Activated T-cell treated with anti-CD3 and anti-CD28 coated beads, Interleukin-2, amount 50 U/mL, for 72 hours (primary cell): ENCODE measurements around the gene TNFRSF13B. TPM values are rescaled to one million over a fixed set of nuclear protein-coding genes. Genes with fewer than 3 reads are reported as not detected.
"Not testable (repeated sequence)": the region's sequence is repeated elsewhere in the genome, so short reads cannot be mapped to it uniquely, and the experiment has no call there.

Experiments used
- ATAC-seq, 2 donors: fragments of 150-1000 bp; cut with Tn5 transposase; replicated peaks in 1 of 2; 2 replicates each; pipeline ENCODE4 v1.10.0; 2021; ENCODE audit warnings: moderate library complexity in 2 of 2, mild to moderate bottlenecking in 1 of 2
- DNase-seq, 2 donors: peaks; one replicate each; pipeline ENCODE4 v3.0.0; 2021 to 2022; ENCODE audit warnings: mixed read lengths in 1 of 2
- H3K27ac Mint-ChIP-seq: one replicate; pipeline ENCODE4 v1.8.0; 2022; ENCODE audit warnings: mild to moderate bottlenecking, moderate library complexity, mixed read lengths
- H3K27me3 Mint-ChIP-seq: one replicate; pipeline ENCODE4 v1.8.0; 2022; ENCODE audit warnings: low read depth, mixed read lengths
- H3K36me3 Mint-ChIP-seq, 2 donors: one replicate each; pipeline ENCODE4 v1.8.0; 2022; ENCODE audit warnings: mixed read lengths in 2 of 2, mild to moderate bottlenecking in 1 of 2; ENCODE audit not compliant: insufficient read depth in 2 of 2
- H3K4me1 Mint-ChIP-seq: one replicate; pipeline ENCODE4 v1.8.0; 2022; ENCODE audit warnings: low read depth, mixed read lengths
- H3K4me3 Mint-ChIP-seq, 2 donors: one replicate each; pipeline ENCODE4 v1.8.0; 2022; ENCODE audit warnings: mild to moderate bottlenecking in 2 of 2, mixed read lengths in 2 of 2, moderate library complexity in 2 of 2
- H3K9me3 Mint-ChIP-seq, 2 donors: one replicate each; pipeline ENCODE4 v1.8.0; 2022; ENCODE audit warnings: mixed read lengths in 2 of 2
- total RNA-seq, 2 donors: library from RNA; stranded (reverse); gene quantifications; one replicate each; pipeline ENCODE4 v1.2.3, GENCODE V29; 2022

TNFRSF13B gene
- total RNA-seq, 2 donors from 2014 or later = not detected

DNA sequence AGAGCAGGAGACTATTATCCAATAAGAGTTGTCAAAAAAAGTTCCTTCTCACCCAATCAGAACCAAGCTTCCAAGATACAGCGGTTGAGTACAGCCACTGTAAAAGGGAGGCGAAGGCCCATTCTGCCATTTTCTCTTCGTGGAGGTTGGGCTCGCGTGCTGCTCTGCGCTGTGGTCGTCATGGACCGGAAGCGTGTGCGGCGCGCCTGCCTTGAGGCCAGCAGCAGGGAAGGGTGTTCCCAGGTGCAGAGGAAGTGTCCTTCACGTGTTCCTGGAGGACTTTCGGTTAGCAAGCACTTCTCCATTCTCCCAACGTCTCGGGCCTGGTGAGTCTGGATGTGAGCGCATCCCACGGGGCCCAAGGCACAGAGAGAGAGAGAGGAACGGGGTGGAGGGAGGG lies 78.4 kb downstream of the TNFRSF13B start:
- not testable (repeated sequence) for H3K4me3 Mint-ChIP-seq, H3K4me1 Mint-ChIP-seq, H3K27ac Mint-ChIP-seq, H3K9me3 Mint-ChIP-seq, H3K27me3 Mint-ChIP-seq, H3K36me3 Mint-ChIP-seq, DNase-seq, ATAC-seq

- H3K9me3 Mint-ChIP-seq, DNase-seq, H3K4me3 Mint-ChIP-seq, H3K4me1 Mint-ChIP-seq, H3K27me3 Mint-ChIP-seq, H3K36me3 Mint-ChIP-seq, ATAC-seq, H3K27ac Mint-ChIP-seq: not testable (repeated sequence)
Measured at GRCh38 chr17:16892876-16893454, 79.0 kb downstream of the TNFRSF13B start.

DNA sequence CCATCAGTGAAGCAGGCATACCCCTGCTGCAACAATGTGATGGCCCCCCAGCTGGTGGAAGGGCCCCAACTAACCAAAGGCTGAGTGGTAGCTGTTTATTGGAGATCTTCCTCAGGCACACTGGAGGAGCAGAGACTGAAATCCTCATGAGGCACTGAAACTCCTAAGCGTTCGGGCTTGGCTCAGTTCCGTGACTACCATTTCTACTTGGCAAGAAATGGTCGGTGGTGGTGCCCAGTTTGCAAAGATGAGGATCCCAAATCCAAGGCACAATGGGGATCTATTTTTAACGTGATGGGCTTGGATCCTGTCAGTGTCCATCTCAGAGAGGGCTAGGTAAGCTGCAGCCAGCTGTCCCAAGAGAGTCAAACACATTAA lies 82.8 kb downstream of the TNFRSF13B start:
- no peak for ATAC-seq
- no peak for DNase-seq
- Mint-ChIP-seq H3K27me3 (no peaks in the 10 kb centered on the region), H3K4me3 (no peak overlapping the region), H3K27ac (no peak overlapping the region), H3K36me3 (no peaks in the 10 kb centered on the region), H3K4me1 (no peaks in the 10 kb centered on the region), H3K9me3 (no peaks in the 10 kb centered on the region)

Other genes with a start within 250 kb of the TNFRSF13B start
- 100 to 1,000 TPM; 110 to 128 TPM for gene MPRIP, start 70.3 kb upstream of the TNFRSF13B start, total RNA-seq
- 1 to 10 TPM; 6.8 to 8.0 TPM for gene PLD6, start 234.2 kb upstream of the TNFRSF13B start, total RNA-seq